Natural killer cell (primary cell): ENCODE measurements around the gene MAN2A2. TPM values are rescaled to one million over a fixed set of nuclear protein-coding genes. Genes with fewer than 3 reads are reported as not detected.

Experiments used
- ATAC-seq, 3 donors: fragments of 150-1000 bp in 2 of 3; fragments of 200-7000 bp in 1 of 3; cut with Tn5 transposase; 1 replicate in 1 of 3; 2 replicates in 2 of 3; pipeline ENCODE4 v1.10.0; 2021; ENCODE audit warnings: mild to moderate bottlenecking in 2 of 3, moderate library complexity in 2 of 3
- DNase-seq, 2 donors: peaks; one replicate each; pipeline versions ENCODE4 v3.0.0 to v3.0.0-alpha.2; 2013 to 2021; ENCODE audit warnings: mixed read lengths in 1 of 2
- H3K27ac ChIP-seq: one replicate; pipeline ENCODE4 v1.5.1; 2013; ENCODE audit warnings: mild to moderate bottlenecking, low read length
- H3K27me3 ChIP-seq: one replicate; pipeline ENCODE4 v1.6.1; 2013; ENCODE audit warnings: low read length; ENCODE audit not compliant: control insufficient read depth, insufficient read depth
- H3K36me3 ChIP-seq: one replicate; pipeline ENCODE4 v1.6.1; 2013; ENCODE audit warnings: low read length; ENCODE audit not compliant: control insufficient read depth, insufficient read depth
- H3K4me1 ChIP-seq: one replicate; pipeline ENCODE4 v1.6.1; 2013; ENCODE audit warnings: low read length; ENCODE audit not compliant: control insufficient read depth, insufficient read depth
- H3K4me3 ChIP-seq: one replicate; pipeline ENCODE4 v1.5.1; 2013; ENCODE audit warnings: low read length
- H3K9me3 ChIP-seq: one replicate; pipeline ENCODE4 v1.6.1; 2013; ENCODE audit warnings: low read length; ENCODE audit not compliant: control insufficient read depth, insufficient read depth
- H3K27ac Mint-ChIP-seq, 2 donors: one replicate each; pipeline ENCODE4 v1.8.0; 2022; ENCODE audit warnings: mild to moderate bottlenecking in 2 of 2, mixed read lengths in 2 of 2, moderate library complexity in 1 of 2
- H3K27me3 Mint-ChIP-seq, 2 donors: one replicate each; pipeline ENCODE4 v1.8.0; 2022; ENCODE audit warnings: low read depth in 2 of 2, mixed read lengths in 2 of 2
- H3K36me3 Mint-ChIP-seq: one replicate; pipeline ENCODE4 v1.8.0; 2022; ENCODE audit warnings: mixed read lengths
- H3K4me1 Mint-ChIP-seq, 2 donors: one replicate each; pipeline ENCODE4 v1.8.0; 2022; ENCODE audit warnings: mixed read lengths in 2 of 2
- H3K4me3 Mint-ChIP-seq: one replicate; pipeline ENCODE4 v1.8.0; 2022; ENCODE audit warnings: mild to moderate bottlenecking, moderate library complexity, mixed read lengths
- H3K9me3 Mint-ChIP-seq, 2 donors: one replicate each; pipeline ENCODE4 v1.8.0; 2022; ENCODE audit warnings: mixed read lengths in 2 of 2
- WGBS: methylation state at CpG from one replicate; pipeline ENCODE4 v1.1.7; 2013; ENCODE audit warnings: missing lambda C conversion rate; ENCODE audit not compliant: insufficient coverage; 5-methylcytosine and 5-hydroxymethylcytosine counted together
- intact Hi-C: fragments of 100-400 bp; cut with micrococcal nuclease; formaldehyde crosslinking; loops from one replicate; pipeline ENCODE4 v1.14.2; 2022
- total RNA-seq, 4 donors: library from RNA; stranded (reverse); fragments of 120-200 nt in 1 of 4; gene quantifications; one replicate each; pipeline versions ENCODE4 v1.2.3 to v1.2.4, GENCODE V29; 2013 to 2022
- TF ChIP-seq, protein P1 (sequence below): fragments of 200-600 bp; IDR thresholded peaks from one replicate; pipeline ENCODE4 v1.8.0; 2022; ENCODE audit warnings: antibody characterized with exemption

Gene MAN2A2
- total RNA-seq, 3 donors from 2014 or later (not counting 1 experiment from before 2014, with no cell fraction given): 158 to 200 (median 177) TPM

GRCh38 chr15:90889736-90890456 is 13.2 kb upstream of the MAN2A2 start:
- Histone ChIP-seq H3K4me3 (no peak overlapping the region), H3K9me3 (no peaks in the 10 kb centered on the region), H3K27ac (no peak overlapping the region), H3K4me1 (peaks cover 38% of the 10 kb centered on the region), H3K36me3 (peaks cover 63% of the 10 kb centered on the region), H3K27me3 (no peaks in the 10 kb centered on the region)
- Mint-ChIP-seq H3K4me1 (peaks cover 15 to 28% of the 10 kb centered on the region in 2 donors), H3K4me3 (no peak overlapping the region), H3K9me3 (no peaks in the 10 kb centered on the region), H3K27me3 (no peaks in the 10 kb centered on the region), H3K27ac (no peak overlapping the region), H3K36me3 (no peaks in the 10 kb centered on the region)
- intact Hi-C loops: loop anchor here (5.0 kb wide), 1 partner anchor 73 kb away; no protein-coding TSS in a partner anchor
- ATAC-seq (no peak), DNase-seq (no peak)
- TF ChIP-seq, protein P1, sequence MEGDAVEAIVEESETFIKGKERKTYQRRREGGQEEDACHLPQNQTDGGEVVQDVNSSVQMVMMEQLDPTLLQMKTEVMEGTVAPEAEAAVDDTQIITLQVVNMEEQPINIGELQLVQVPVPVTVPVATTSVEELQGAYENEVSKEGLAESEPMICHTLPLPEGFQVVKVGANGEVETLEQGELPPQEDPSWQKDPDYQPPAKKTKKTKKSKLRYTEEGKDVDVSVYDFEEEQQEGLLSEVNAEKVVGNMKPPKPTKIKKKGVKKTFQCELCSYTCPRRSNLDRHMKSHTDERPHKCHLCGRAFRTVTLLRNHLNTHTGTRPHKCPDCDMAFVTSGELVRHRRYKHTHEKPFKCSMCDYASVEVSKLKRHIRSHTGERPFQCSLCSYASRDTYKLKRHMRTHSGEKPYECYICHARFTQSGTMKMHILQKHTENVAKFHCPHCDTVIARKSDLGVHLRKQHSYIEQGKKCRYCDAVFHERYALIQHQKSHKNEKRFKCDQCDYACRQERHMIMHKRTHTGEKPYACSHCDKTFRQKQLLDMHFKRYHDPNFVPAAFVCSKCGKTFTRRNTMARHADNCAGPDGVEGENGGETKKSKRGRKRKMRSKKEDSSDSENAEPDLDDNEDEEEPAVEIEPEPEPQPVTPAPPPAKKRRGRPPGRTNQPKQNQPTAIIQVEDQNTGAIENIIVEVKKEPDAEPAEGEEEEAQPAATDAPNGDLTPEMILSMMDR: no peak
- 84% methylated on average over 31 of the region's 31 CpGs for WGBS

DNA sequence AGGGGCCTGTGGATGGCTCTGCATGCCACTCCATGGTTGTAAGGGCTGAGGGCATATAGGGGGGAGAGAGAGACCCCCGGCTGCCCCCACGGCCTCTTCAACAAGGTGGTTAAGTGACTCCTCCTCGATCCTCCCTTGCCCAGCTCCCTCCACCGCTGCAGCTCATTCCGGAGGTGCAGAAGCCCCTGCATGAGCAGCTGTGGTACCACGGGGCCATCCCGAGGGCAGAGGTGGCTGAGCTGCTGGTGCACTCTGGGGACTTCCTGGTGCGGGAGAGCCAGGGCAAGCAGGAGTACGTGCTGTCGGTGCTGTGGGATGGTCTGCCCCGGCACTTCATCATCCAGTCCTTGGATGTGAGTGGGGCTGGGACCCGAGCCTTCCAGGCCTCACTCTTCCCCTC is 12.3 kb upstream of the MAN2A2 start:
- no peaks in the 10 kb centered on the region for H3K36me3 Mint-ChIP-seq
- no peak for DNase-seq
- TF ChIP-seq, protein P1: no peak
- 96% methylated on average over 12 of the region's 12 CpGs for WGBS
- intact Hi-C loops: no loop called here
- peaks cover 5 to 19% of the 10 kb centered on the region in 2 donors for H3K4me1 Mint-ChIP-seq
- no peak overlapping the region for H3K27ac ChIP-seq
- H3K27me3 ChIP-seq: no peaks in the 10 kb centered on the region
- no peaks in the 10 kb centered on the region for H3K9me3 ChIP-seq
- no peak overlapping the region for H3K4me3 ChIP-seq
- no peak for ATAC-seq
- no peaks in the 10 kb centered on the region for H3K27me3 Mint-ChIP-seq
- peaks cover 72% of the 10 kb centered on the region for H3K36me3 ChIP-seq
- H3K4me3 Mint-ChIP-seq: no peak overlapping the region
- H3K27ac Mint-ChIP-seq: no peak overlapping the region
- H3K4me1 ChIP-seq: peaks cover 29% of the 10 kb centered on the region
- no peaks in the 10 kb centered on the region for H3K9me3 Mint-ChIP-seq

- no peaks in the 10 kb centered on the region for H3K9me3 Mint-ChIP-seq
- DNase-seq (no peak), ATAC-seq (no peak)
- WGBS: 95% methylated on average over 8 of the region's 8 CpGs
- no peak overlapping the region for H3K4me3 Mint-ChIP-seq
- TF ChIP-seq, protein P1: no peak
- H3K36me3 Mint-ChIP-seq: no peaks in the 10 kb centered on the region
- H3K27me3 Mint-ChIP-seq: no peaks in the 10 kb centered on the region
- intact Hi-C loops: no loop called here
- Histone ChIP-seq H3K27ac (no peak overlapping the region), H3K27me3 (no peaks in the 10 kb centered on the region), H3K9me3 (no peaks in the 10 kb centered on the region), H3K4me1 (peaks cover 23% of the 10 kb centered on the region), H3K4me3 (no peak overlapping the region), H3K36me3 (peaks cover 70% of the 10 kb centered on the region)
- H3K27ac Mint-ChIP-seq: no peak overlapping the region
- H3K4me1 Mint-ChIP-seq: peaks cover 0 to 15% of the 10 kb centered on the region in 2 donors
Measured at GRCh38 chr15:90891346-90891949, 11.7 kb upstream of the MAN2A2 start.
